ENCODE results near the gene DBF4B.

- TF ChIP-seq, protein P1, sequence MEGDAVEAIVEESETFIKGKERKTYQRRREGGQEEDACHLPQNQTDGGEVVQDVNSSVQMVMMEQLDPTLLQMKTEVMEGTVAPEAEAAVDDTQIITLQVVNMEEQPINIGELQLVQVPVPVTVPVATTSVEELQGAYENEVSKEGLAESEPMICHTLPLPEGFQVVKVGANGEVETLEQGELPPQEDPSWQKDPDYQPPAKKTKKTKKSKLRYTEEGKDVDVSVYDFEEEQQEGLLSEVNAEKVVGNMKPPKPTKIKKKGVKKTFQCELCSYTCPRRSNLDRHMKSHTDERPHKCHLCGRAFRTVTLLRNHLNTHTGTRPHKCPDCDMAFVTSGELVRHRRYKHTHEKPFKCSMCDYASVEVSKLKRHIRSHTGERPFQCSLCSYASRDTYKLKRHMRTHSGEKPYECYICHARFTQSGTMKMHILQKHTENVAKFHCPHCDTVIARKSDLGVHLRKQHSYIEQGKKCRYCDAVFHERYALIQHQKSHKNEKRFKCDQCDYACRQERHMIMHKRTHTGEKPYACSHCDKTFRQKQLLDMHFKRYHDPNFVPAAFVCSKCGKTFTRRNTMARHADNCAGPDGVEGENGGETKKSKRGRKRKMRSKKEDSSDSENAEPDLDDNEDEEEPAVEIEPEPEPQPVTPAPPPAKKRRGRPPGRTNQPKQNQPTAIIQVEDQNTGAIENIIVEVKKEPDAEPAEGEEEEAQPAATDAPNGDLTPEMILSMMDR (IDR thresholded peaks at IDR 0.05 in 2 of 3, conservative IDR thresholded peaks at IDR 0.05 in 1 of 3; ENCODE audit: control insufficient read depth in 2 of 3, extremely low read depth in 1 of 3, insufficient read depth in 1 of 3, low read depth in 3 of 3, low read length in 3 of 3): no peak
- TF ChIP-seq POLR2A (IDR thresholded peaks at IDR 0.05; ENCODE audit: low read depth, low read length): no peak
- TF ChIP-seq, protein P2, sequence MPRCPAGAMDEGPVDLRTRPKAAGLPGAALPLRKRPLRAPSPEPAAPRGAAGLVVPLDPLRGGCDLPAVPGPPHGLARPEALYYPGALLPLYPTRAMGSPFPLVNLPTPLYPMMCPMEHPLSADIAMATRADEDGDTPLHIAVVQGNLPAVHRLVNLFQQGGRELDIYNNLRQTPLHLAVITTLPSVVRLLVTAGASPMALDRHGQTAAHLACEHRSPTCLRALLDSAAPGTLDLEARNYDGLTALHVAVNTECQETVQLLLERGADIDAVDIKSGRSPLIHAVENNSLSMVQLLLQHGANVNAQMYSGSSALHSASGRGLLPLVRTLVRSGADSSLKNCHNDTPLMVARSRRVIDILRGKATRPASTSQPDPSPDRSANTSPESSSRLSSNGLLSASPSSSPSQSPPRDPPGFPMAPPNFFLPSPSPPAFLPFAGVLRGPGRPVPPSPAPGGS (IDR thresholded peaks at IDR 0.05; ENCODE audit: borderline replicate concordance, insufficient read depth, low read depth, low read length, poor library complexity, severe bottlenecking): no peak
- no peak for TF ChIP-seq SMARCA5 (IDR thresholded peaks at IDR 0.05)
Observed at GRCh38 chr17:44765965-44766364, 57.5 kb downstream of the DBF4B start.

All from GM12878 (cell line).